MG63 (cell line): Measurements from ENCODE around the gene CHMP1A. TPM values are rescaled to one million over a fixed set of nuclear protein-coding genes. Genes with fewer than 3 reads are reported as not detected.
"Not testable (repeated sequence)": the region's sequence is repeated elsewhere in the genome, so short reads cannot be mapped to it uniquely, and the experiment has no call there.

Experiments
- DNase-seq: peaks from one replicate; pipeline ENCODE4 v3.0.0-alpha.2; 2020
- H3K27me3 ChIP-seq: fragments of 250-450 bp; sonication (Bioruptor Pico); 2 replicates; pipeline ENCODE4 v1.5.1; 2020; ENCODE audit warnings: mild to moderate bottlenecking, moderate library complexity
- H3K36me3 ChIP-seq: fragments of 250-450 bp; sonication (Bioruptor Pico); 2 replicates; pipeline ENCODE4 v1.5.1; 2020; ENCODE audit warnings: mild to moderate bottlenecking, moderate library complexity
- H3K4me3 ChIP-seq: fragments of 250-450 bp; sonication (Bioruptor Pico); 2 replicates; pipeline ENCODE4 v1.5.1; 2020; ENCODE audit warnings: mild to moderate bottlenecking, moderate library complexity
- H3K9me3 ChIP-seq: fragments of 250-450 bp; sonication (Bioruptor Pico); 2 replicates; pipeline ENCODE4 v1.5.1; 2020; ENCODE audit warnings: mild to moderate bottlenecking, moderate library complexity
- total RNA-seq: library from RNA; depleted of rRNA; stranded (reverse); fragments of >200 nt; shearing (Covaris generic); gene quantifications from 2 replicates; pipeline ENCODE4 v1.2.3, GENCODE V29; 2014; ENCODE audit warnings: low replicate concordance

Gene CHMP1A
- total RNA-seq, 1 experiment from 2014 or later = 83.9 TPM

DNA sequence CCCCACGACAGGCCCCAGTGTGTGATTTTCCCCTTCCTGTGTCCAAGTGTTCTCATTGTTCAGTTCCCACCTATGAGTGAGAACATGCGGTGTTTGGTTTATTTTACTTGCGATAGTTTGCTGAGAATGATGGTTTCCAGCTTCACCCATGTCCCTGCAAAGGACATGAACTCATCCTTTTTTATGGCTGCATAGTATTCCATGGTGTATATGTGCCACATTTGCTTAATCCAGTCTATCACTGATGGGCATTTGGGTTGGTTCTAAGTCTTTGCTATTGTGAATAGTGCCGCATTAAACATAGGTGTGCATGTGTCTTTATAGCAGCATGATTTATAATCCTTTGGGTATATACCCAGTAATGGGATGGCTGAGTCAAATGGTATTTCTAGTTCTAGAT is 14.1 kb upstream of the CHMP1A start:
- not testable (repeated sequence) for H3K4me3 ChIP-seq, DNase-seq, H3K27me3 ChIP-seq, H3K9me3 ChIP-seq, H3K36me3 ChIP-seq

DNA sequence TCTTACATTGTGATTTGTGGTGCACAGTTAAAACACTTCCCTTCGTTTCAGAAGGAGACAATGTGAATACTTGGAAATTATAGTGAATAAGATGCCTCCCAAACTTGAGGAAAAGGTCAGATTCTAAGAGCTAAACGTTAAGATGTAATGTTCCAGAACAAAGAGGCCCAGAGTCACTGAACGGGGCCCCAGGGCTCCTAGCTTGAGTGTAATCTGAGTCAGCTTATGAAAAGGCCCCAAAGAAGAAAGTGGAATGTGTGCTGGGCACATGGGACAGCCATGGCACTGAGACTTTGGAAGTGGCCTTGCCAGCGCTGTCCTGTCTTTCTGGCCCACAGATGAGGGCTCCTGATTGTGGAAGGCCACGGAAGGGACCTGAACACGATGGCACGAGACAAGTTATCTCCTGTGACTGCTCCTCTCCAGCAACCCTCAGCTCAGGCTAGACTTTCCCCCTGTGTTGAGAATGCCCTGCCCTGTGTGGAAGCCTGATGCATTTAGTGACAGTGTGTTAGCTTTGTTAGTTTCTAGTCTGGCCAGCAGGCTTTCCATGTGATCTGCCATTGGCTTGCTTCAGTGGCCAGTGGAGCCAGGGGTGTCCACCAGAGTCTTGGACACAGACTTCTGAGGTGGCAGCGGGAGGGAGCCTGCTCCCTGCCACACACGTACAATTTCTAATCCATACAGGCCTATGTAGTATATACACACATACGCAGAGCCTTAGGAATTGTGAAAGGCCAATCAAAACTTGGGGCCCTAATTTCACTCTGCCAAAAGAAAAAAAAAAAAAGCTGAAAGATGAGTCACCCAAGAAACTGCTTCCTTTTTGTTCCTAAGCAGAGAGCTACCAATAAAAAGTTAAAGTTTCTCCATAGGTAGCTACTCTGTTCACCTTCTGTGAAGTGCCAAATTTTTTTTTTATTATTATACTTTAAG is 13.3 kb upstream of the CHMP1A start:
- no peak for DNase-seq
- Histone ChIP-seq H3K9me3 (no peaks in the 10 kb centered on the region; the same call in 1 of the 2 replicates), H3K4me3 (no peak overlapping the region), H3K27me3 (no peaks in the 10 kb centered on the region), H3K36me3 (no peaks in the 10 kb centered on the region)

DNA sequence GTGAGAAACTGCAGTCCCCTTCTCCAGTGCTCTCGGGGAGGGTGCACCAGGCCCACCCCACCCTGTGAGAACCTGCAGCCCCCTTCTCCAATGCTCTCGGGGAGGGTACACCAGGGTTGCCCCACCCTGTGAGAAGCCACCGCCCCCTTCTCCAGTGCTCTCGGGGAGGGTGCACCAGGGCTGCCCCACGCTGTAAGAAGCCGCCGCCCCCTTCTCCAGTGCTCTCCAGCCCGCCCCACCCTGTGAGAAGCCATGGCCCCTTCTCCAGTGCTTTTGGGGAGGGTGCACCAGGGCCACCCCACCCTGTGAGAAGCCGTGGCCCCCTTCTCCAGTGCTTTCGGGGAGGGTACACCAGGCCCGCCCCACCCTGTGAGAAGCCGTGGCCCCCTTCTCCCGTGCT is 12.2 kb upstream of the CHMP1A start:
- Histone ChIP-seq H3K36me3 (no peaks in the 10 kb centered on the region), H3K9me3 (no peaks in the 10 kb centered on the region; the same call in 1 of the 2 replicates), H3K27me3 (no peaks in the 10 kb centered on the region), H3K4me3 (no peak overlapping the region)
- DNase-seq = no peak

DNA sequence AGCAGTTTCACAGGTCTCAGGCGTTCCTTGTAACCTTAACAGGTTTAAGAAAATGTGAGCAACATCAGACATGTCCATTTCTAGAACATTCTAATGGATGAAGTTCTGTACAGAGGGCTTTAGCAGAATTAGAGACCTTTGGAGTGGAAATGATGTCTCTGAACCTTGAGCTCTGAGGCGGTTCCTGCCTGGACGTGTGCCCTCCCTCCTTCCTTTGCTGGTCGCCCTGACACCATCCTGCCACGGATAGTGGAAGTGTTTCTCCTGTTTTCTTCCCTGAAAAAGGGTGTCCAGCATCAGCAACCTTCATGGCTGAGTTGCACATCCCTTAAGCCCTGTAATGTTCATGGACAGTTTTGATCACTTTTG is 11.3 kb upstream of the CHMP1A start:
- Histone ChIP-seq H3K9me3 (no peaks in the 10 kb centered on the region; the same call in 1 of the 2 replicates), H3K36me3 (no peaks in the 10 kb centered on the region), H3K27me3 (no peaks in the 10 kb centered on the region)

DNA sequence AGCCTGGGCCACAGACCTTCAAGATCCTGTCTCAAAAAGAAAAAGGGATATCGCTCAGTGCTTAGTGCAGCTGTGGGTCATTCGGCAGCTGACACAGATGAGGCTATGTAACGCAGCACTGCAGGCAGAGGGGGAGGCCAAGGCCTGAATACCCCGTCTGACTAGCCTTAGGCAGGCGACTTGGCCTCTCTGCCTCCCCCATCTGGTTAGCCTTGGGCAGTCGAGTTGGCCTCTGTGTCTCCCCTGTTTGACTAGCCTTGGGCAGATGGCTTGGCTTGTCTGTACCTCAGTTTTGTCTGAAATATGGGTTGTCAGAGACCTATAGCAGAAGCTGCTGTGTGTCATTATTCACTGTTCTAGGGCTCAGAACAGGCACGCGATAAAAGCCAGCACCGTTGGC is 10.1 kb upstream of the CHMP1A start:
- DNase-seq = no peak
- Histone ChIP-seq H3K36me3 (peaks cover 2% of the 10 kb centered on the region; the same call in 1 of the 2 replicates), H3K9me3 (no peaks in the 10 kb centered on the region; the same call in 1 of the 2 replicates), H3K27me3 (no peaks in the 10 kb centered on the region), H3K4me3 (no peak overlapping the region)

More for the DNA sequence above, 11.3 kb upstream of the CHMP1A start:
- H3K4me3 ChIP-seq = no peak overlapping the region
- DNase-seq = no peak

DNA sequence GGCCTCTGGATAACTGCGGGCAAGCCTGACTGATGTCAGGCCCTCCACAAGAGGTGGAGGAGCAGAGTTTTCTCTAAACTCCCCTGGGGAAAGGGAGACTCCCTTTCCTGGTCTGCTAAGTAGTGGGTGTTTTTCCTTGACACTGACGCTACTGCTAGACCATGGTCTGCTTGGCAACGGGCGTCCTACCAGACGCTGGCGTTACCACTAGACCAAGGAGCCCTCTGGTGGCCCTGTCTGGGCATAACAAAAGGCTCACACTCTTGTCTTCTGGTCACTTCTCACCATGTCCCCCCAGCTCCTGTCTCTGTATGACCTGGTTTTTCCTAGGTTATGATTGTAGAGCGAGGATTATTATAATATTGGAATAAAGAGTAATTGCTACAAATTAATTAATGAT is 9.5 kb upstream of the CHMP1A start:
- peak; percentile 42 for DNase-seq
- H3K27me3 ChIP-seq = not testable (repeated sequence)

DNA sequence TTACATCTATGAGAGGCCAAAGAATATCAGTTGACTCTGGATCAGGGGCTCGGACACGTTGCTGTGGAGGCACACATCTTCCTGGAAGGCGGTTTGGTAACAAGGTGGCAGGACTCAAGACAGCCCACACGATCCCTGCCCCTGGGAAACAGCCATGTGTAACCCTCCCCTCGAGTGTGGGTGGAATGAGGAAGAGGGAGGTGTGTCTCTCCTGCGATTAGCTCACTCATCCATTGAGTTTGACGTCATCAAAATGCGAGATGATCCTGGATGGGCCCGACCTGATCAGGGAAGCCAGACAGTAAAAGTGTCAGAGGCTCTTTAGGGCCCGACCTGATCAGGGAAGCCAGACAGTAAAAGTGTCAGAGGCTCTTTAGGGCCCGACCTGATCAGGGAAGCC is 6.7 kb upstream of the CHMP1A start:
- H3K27me3 ChIP-seq, H3K9me3 ChIP-seq, H3K4me3 ChIP-seq, DNase-seq: not testable (repeated sequence)
- H3K36me3 ChIP-seq = peaks cover 23% of the 10 kb centered on the region

More for the DNA sequence above, 9.5 kb upstream of the CHMP1A start:
- not testable (repeated sequence) for H3K9me3 ChIP-seq, H3K4me3 ChIP-seq, H3K36me3 ChIP-seq

DNA sequence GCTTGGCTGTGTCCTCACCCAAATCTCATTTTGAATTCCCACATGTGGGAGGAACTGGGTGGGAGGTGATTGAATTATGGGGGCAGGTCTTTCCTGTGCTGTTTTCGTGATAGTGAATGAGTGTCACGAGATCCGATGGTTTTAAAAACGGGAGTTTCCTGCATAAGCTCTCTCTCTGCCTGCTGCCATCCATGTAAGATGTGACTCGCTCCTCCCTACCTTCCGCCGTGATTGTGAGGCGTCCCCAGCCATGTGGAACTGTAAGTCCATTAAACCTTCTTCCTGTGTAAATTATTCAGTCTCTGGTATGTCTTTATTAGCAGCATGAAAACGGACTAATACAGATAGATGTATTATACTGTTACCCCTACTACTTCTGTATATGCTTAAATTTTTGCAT is 3.7 kb upstream of the CHMP1A start:
- Histone ChIP-seq H3K36me3 (peaks cover 23% of the 10 kb centered on the region), H3K4me3 (no peak overlapping the region), H3K9me3 (no peaks in the 10 kb centered on the region; the same call in 1 of the 2 replicates), H3K27me3 (no peaks in the 10 kb centered on the region)
- DNase-seq = no peak

DNA sequence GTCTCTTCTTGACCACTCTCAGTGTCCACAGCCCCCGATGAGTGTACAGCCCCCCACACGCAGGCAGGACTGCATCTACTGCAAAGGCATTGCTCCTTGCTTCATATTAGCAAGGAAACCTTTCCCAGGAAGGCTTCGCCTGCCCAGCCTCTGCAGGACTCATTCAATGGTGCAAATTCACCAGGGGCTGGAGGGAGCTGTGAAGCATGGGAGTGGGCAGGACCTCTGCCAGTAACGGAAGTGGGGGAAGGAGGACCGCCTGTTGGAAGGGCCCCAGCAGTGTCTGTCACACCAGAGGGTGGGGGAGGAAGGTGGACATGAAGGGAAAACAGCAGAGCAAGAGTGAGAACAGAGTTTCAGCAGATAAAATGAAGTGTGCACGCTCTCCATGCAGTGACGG is 2.6 kb upstream of the CHMP1A start:
- H3K4me3 ChIP-seq = no peak overlapping the region
- no peaks in the 10 kb centered on the region for H3K27me3 ChIP-seq
- peaks cover 23% of the 10 kb centered on the region for H3K36me3 ChIP-seq
- no peak for DNase-seq
- H3K9me3 ChIP-seq = no peaks in the 10 kb centered on the region

DNA sequence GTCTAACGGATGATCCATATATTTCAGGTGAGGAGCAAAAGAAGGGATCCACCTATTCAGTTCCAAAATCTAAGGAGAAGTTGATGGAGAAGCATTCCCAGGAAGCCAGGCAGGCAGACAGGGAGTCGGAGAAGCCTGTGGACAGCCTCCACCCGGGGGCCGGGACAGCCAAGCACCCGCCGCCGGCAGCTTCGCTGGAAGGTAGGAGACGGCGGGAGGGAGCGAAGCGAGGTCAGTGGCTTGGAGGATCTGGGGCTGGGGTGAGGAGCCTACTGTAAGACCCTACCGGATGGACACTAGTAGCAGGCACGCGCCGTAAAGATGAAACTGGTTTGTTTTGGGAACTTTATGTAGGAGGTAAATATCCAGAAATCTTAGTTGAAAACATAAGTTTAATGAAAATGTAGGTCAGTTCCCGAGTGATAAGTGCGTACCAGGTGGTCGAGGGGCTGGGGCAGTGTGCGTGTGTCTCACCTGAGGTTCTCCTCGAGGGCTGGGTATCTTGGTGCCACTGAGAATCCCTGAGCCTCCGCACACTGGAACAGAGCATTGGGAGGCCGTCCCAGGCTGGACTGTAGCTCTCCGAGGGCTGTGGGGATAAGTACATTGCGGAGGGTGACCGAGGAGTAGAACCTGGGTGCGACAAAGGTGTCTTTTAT is 842 bp upstream of the CHMP1A start:
- H3K9me3 ChIP-seq = no peaks in the 10 kb centered on the region
- peaks cover 22% of the 10 kb centered on the region for H3K36me3 ChIP-seq
- no peaks in the 10 kb centered on the region for H3K27me3 ChIP-seq
- DNase-seq = peak; percentile 13
- peak overlapping the region; percentile 87 for H3K4me3 ChIP-seq

DNA sequence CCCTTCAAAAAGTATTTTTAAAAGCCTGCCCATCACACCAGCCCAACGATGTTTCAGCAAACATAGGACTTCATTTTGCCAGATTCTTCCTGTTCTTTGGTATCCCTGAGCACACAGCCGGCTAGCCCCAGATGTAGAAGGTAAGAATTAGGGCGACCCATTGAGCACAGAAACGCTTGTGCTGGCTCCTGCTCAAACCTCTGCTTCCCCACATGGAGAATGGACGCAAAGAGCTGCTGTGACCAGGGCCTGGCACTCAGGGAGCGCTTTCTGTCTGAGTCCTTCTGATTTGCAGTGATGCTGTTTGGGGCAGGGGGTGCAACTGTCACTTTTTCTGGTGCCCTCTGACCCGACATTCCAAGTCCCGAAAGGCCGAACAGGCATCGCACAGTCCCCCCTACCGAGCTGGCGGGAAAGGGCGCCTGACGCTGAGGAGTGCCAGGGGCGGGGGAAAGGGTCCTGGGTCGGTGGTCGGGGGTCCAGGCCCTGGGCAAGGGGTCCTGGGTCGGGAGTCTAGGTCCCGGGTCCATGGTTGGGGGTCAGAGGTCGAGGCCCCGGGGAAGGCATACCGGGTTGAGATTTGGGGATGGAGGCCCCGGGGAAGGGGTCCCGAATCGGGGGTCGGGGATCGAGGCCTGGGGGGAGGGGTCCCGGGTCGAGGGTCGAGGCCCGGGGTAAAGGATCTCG is 930 bp downstream of the CHMP1A start:
- DNase-seq = no peak
- Histone ChIP-seq H3K27me3 (no peaks in the 10 kb centered on the region), H3K4me3 (peak overlapping the region; percentile 87), H3K36me3 (peaks cover 16% of the 10 kb centered on the region), H3K9me3 (no peaks in the 10 kb centered on the region)

DNA sequence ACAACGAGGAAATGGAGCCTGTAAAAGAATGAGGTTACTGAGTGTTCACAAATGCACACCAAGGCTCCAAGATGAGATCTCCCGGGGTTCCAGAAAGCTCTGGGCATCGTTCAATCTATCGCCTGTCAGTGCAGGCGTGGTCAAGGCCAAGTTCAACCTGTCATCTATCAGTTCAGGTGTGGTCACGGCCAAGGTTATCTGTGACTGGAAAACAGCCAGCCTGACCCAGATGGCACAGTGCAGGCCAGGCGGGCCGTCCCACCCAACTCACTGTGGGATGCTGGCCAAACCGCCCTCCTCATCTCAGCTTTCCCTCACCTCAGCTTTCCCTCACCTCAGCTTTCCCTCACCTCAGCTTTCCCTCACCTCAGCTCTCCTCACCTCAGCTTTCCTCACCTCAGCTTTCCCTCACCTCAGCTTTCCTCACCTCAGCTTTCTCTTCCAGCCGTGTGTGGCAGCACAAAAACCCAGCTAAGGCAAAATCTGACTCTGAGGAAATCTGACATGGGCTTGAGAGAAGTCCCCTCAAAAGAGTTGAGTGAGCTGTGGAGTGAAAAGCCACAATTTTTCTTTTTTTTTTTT is 2.4 kb downstream of the CHMP1A start:
- no peak for DNase-seq

DNA sequence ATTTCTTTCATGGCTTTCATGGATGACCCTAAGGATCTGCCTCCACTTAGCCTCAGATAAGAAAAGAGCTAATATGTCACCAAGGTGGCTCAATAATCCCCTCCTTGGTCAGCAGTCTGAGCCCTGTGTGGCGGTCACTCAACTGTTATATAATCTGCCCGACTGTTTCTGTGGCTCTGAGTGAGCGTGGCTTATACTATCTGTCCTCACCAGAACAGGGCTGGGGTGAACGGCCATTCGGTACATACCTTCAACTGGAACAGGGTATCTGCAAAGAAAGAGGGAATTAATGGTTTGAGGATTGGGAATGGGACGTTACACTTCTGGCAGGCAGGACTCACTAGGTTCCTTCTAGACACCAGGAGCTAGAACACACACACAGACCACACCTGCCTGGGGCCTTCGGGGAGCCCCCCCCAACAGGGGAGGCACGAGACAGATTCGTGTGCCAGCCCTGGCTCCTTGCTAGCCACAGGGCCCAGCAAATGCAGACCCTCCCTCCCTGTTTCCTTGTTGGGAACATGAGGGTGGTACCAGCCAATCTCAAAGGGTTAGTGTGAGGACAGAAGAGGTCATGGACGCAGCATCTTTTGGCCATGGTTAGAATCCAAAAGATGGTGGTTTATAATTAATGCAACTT is 3.7 kb downstream of the CHMP1A start:
- H3K4me3 ChIP-seq = no peak overlapping the region
- H3K36me3 ChIP-seq = no peaks in the 10 kb centered on the region; the same call in 1 of the 2 replicates
- no peaks in the 10 kb centered on the region for H3K27me3 ChIP-seq
- DNase-seq = no peak
- no peaks in the 10 kb centered on the region for H3K9me3 ChIP-seq

More for the DNA sequence above, 2.4 kb downstream of the CHMP1A start:
- H3K36me3 ChIP-seq = peaks cover 5% of the 10 kb centered on the region
- H3K4me3 ChIP-seq = no peak overlapping the region
- no peaks in the 10 kb centered on the region for H3K9me3 ChIP-seq
- H3K27me3 ChIP-seq = no peaks in the 10 kb centered on the region

DNA sequence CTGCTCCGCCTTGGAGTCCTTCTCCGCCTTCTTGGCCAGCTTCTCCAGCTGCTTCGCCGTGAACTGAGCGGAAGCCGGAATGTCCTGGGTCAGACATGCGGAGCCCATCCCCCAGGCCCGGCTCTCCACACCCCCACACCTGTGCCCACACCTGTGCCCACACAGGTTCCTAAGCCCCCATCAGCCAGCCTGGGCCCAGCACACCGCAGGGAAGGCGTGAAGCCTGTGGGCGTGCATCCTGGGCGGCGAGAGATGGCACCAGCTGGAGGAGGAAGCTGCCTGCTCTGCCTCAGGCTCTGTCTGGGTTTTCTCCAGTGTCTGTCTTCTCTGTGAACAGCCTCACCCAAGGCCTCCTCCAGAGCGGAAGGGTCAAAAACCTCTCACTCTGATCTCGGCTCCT is 5.9 kb downstream of the CHMP1A start:
- no peaks in the 10 kb centered on the region for H3K27me3 ChIP-seq
- H3K9me3 ChIP-seq = no peaks in the 10 kb centered on the region
- H3K4me3 ChIP-seq = no peak overlapping the region
- DNase-seq = no peak
- H3K36me3 ChIP-seq = peaks cover 2% of the 10 kb centered on the region; the same call in 1 of the 2 replicates

DNA sequence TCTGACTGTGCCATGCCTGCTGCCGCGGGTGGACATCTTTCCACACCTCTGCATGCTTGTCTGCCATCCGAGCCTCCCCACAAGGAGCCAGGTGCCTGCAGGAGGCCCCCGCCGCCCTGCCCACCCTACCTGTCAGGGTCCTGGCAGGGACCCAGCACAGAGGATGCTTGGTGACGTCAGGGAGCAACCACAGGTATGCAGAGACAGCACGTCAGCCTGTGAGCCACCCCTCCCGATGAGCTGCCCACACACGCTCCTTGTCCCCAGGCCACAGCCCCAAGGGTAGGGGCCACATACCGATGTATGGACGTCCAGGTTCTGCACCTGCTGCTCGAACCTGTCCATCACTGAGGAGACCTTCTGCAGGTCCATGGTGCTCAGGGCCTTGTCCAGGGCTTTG is 10.6 kb downstream of the CHMP1A start:
- Histone ChIP-seq H3K36me3 (0 out of 2 replicates have a peak, but pooled peaks cover 2% of the 10 kb centered on the region), H3K27me3 (no peaks in the 10 kb centered on the region), H3K4me3 (no peak overlapping the region), H3K9me3 (no peaks in the 10 kb centered on the region)
- DNase-seq = no peak

DNA sequence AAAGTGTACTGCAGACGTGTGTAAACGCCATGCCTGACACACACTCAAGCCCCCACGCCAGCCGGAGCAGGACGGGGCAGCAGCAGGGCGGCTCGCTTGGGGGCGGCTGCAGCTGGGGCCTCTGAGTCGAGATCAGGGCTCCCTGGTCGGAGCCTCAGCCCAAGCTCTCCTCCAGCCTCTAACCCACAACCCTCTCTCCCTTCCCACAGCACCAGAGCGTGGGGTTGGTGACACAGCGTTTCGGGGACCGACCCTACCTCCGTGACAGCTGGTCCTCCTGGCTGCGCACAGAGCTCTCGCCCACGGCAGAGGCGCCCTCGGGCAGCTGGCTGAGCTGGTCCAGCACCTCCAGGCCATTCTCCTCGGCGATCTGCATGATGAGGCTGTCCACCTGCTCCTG is 11.2 kb downstream of the CHMP1A start:
- DNase-seq = no peak
- no peaks in the 10 kb centered on the region for H3K9me3 ChIP-seq
- H3K36me3 ChIP-seq = 0 out of 2 replicates have a peak, but pooled peaks cover 2% of the 10 kb centered on the region
- no peaks in the 10 kb centered on the region for H3K27me3 ChIP-seq
- H3K4me3 ChIP-seq = no peak overlapping the region
